Dedifferentiated amniotic fluid mesenchymal stem cell (primary cell): Measurements from ENCODE around the gene APOL3.
A peak's percentile ranks its signal among the peaks of the same experiment; 100 is the strongest.
"Not testable (repeated sequence)": the region's sequence is repeated elsewhere in the genome, so short reads cannot be mapped to it uniquely, and the experiment has no call there.

Experiments used
- DNase-seq: peaks from one replicate; pipeline ENCODE4 v3.0.0-alpha.2; 2016; ENCODE audit errors: extremely low spot score

APOL3 gene, protein sequence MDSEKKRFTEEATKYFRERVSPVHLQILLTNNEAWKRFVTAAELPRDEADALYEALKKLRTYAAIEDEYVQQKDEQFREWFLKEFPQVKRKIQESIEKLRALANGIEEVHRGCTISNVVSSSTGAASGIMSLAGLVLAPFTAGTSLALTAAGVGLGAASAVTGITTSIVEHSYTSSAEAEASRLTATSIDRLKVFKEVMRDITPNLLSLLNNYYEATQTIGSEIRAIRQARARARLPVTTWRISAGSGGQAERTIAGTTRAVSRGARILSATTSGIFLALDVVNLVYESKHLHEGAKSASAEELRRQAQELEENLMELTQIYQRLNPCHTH

DNA sequence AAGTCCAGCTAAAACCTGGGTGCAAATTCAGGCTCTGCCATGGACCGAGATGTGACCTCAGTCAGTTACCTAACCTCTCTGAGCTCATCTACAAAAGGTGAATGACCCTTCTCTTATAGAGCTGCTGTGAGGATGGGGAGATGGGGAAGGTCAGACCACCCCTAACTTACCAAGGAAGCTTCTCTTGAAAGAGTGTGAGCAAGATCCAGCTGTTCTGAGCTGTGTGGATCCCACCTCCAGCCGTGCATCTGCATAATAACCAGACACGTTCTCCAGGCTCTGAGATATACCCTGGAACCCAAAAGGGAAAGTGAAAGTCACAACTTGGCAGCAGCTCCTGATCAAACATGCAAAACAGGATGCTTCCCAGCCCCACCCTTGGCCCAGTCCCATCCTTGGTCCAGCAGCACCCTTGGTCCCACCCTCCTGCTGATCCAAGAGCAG is at the start of gene APOL3:
APOL3 (minus strand) TSS at position 257 of the 444 bp plus-strand sequence. CDS start 11,700 bp downstream, outside the sequence.
- peak; percentile 28 for DNase-seq

DNA sequence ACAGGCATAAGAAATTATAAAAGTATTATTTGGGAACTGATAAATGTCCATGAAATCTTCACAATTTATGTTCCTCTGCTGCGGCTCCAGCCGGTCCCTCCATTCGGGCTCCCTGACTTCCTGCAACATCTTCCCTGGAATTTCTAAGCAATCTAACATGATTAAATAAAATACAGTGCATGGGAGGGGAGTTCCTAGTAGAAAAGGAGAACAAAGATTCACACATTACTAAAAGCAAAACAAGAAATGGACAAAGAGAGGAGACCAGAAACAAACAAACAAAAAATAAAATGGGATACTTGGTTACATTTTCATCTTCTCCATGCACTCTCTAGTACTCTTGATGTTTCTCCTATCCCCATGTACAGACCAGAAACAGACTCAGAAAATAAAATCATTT is 49.7 kb upstream of the APOL3 start:
- DNase-seq: no peak

DNA sequence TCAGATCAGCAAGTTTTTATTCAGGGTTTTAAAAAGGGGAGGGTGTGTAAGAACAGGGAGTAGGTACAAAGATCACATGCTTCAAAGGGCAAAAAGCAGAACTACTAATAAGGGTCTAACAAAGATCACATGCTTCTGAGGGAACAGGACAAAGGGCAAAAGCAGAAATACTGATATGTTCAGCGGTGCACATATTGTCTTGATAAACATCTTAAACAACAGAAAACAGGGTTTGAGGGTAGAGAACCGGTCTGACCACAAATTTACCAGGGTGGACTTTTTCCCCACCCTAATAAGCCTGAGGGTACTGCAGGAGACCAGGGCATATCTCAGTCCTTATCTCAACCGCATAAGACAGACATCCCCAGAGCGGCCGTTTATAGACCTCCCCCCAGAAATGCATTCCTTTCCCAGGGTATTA is 48.9 kb upstream of the APOL3 start:
- DNase-seq: not testable (repeated sequence)

DNA sequence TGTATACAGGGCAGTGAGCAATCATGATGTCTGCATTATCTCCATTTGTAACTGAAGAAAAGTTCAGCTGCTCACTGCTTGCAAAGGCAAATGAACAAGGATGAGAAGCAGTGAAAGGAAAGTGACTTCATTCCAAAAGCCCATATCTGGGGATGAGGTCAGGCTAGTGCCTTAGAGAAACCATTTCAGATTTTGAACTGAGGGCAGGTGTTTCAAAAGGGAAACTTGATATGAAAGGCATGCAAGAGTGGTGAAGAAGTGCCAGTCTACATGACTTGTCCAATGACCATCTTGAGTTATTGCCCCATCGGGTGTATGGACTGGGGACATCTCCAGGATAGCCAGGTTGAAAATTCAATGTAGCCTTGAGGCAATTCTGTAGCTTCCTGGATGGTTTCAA is 48.4 kb upstream of the APOL3 start:
- no peak for DNase-seq

DNA sequence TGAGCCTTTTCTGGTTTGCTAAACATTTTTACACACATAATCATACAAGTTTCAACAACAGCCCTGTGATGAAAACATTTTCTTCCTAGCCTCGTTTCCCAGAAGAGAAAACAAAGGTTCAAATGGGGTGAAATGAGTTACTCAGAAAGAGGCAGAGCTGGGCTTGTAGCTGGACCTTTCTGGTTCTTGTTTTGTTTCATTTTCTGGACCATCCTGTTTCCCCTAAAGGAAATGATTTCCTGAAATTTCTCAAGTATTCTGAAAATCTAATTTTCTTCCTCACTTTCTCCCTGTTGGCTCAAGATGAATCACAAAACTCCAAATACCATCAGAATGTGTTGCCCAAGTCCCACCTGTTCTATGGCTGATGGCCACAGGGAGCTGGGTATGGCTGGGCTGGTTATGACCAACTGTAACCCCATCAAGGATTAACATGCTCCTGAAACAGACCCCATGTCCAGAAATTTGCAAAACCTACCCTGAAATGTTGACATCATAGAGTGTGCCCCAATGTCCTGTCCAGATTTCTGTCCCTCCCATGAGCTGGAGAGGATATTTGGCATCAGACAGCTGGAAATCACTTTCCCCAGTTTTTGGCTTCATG is 47.7 kb upstream of the APOL3 start:
- no peak for DNase-seq

DNA sequence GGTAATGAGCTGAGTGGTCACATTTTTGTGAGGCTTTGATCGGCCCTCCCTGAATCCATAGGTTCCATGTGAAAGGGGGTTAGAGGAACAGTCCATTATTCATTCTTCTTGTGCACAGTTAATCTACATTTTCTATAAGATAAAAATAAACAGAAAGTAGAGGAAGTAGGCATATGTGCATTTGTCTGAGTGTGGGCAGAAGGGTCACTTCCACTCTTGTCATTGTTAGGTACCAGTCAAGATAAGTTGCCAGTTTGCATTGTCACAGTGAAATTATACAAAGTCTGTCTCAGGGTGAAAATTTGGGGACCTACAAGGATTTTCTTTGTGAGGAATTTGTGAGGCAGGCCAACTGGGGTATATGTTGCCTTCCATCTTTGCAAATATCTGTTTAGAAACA is 45.7 kb upstream of the APOL3 start:
- DNase-seq: no peak

DNA sequence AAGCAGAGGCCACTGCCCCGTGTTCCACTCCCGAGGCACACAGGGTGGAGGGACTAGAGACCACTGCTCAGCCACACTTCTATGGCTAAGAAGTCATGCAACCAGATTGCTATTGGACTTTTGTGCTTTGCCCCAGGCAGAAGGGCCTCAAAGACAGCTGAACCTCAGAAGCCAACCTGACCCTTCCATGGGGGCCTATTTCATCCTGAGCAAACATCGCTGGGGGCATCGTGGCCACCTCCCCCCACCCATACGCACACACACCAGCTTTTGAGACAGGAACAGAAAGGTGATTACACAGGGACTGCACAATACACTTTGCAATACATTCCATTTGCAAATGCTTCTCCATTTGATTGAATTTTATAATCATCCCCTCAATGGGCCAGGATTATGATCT is 45.0 kb upstream of the APOL3 start:
- not testable (repeated sequence) for DNase-seq

DNA sequence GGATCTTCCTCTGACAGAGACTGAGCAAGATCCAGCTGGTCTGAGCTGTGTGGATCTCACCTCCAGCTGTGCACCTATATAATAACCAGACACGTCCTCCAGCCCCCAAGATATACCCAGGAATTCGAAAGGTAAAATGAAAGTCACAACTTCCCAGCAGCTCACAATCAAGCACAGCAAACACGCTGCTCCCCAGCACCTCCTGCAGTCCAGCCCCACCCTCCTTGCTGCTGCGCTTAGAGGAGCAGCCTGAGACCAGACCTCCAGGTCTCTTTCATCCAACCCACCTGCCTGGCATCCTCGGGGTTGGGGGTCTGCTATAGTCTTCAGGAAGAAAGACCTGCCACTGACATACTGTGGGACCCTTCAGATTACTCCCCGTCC is 44.1 kb upstream of the APOL3 start:
- no peak for DNase-seq

DNA sequence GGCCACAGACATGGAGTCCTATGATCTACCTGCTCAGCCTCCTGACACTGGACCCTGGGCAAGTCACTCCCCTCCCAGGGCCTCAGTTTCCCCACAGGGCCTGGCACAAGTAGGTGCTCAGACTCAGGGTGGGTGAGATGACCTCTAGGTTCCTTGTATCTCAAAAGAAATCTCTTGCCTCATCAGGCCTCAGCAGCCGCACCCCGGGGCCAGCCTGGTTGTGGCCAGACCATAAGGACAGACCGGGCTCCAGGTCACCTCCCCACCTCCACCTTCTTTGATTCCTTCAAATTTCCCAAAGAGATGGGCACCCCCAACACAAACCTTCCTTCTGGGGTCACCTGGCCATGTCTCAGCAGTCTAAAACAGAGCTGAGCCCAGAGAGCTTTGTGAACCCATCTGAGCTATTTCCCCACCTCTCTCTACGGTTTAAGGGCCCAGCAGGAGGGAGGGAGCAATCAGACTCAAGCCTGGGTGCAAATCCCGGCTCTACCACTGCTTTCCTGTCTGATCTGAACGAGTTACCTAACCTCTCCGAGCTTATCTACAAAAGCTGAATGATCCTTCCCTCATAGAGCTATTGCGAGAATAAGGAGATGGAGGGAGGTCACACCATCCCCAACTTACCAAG is 43.6 kb upstream of the APOL3 start:
- no peak for DNase-seq

DNA sequence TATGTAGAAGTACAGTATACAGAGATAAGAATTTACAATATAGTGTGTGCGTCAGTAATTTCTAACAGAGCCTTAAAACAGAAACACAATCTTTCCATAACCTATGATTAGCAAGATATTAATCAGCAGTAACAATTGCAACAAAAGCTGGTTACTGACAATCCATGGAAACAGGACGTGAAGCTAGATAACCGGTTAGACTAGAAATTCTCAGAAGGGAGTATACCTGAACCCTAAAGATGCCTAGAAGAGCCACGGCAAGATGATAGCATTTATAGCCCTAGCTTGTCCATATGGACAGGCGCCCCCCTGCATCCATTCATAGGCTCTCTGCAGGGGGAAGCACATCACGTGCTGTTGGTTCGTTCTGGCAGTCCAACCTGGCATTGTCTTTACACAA is 42.9 kb upstream of the APOL3 start:
- not testable (repeated sequence) for DNase-seq

DNA sequence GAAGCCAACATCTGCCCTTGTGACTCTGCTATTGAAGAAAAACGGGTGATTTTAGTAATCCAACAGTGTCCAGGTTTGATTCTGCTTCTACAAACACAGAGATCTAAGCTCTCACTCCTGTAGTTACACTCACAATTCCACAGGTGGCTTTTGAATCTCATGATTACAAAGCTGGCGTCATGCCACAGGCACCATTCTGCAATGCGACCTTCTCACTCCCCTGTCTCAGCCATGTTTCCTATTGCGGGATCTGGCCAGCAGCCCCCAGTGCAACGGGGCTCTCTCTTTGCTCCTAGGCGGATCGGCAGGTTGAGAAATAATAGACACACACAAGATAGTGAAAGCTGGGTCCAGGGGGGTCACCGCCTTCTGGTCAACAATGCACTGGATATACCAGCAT is 42.4 kb upstream of the APOL3 start:
- DNase-seq: not testable (repeated sequence)

DNA sequence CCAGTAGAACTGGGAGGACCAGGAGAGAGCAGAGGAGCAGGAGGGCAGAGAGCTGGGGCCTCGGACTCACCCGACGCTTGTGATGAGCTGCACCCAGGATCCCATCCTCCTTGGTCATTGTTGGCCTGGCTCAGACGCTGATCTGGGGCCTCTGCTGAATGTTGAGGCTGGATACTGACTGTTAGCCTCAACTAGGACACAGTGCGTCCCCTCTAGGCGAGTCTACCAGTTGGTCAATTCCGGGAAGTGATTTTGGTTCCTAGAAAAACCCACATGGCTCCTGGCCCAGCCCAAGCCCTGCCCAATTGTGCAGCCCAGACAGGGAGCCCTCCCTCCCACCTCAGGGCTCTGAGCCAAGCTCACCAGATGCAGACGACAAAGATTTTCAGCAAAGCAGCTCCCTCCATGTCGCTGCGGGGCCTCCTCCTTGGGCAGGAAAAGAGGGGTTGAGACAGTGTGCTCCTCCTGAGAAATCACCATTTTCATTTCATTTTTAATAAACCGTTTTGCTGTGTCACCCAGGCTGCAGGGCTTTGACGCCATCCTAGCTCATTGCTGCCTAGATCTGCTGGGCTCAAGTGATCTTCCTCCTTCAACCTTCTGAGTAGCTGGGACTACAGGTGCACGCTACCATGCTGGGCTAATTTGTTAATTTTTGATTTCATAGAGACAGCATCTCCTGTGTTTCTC is 41.2 kb upstream of the APOL3 start, which contains the start of gene APOL4:
APOL4 (minus strand) TSS at position 180 of the 690 bp plus-strand sequence; CDS start at position 105, 75 bp downstream.
- no peak for DNase-seq

DNA sequence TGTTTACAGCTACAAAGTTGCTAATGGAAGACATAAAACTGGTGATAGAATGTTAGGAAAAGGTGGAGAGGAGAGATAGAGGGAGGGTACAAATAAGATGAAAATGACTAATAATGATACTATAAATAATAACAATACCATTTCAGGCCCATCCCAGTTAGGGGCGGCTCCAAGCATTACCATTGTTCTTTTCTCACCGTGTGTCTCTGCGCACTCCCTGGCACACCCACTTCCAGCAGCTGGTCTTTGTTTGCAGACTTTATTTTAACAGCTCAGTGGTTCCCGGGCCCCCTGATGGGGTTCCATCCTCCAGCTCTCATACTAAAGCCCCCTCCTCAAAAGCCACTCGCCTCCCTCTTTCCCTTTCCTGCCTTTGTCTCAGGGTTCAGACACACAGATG is 40.5 kb upstream of the APOL3 start:
- DNase-seq: not testable (repeated sequence)

DNA sequence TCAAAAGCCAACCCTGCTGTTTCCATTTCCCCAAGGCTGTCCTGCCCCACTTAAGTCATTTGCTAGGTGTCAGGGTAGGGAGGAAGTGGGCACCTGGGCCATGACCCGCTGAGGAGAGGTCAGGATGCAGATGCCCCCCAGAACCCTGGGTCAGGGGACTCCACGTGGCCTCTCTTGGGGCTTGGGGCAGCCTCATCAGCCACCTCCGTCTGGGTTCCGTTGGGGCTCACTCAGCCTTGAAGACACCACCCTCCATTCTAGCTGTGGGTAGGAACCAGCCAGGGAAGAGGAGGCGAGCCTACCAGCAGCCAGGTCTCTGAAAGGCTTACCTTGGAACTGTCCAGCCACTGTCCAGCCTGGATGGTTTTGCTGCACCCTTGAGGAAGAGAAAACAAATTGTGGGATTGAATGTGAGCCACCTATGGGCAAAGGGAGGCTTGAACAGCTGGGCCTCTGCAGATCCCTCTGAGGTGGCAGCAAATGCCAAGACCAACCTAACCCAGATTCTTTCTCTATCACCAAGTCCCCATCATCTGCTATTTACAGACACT is 38.5 kb upstream of the APOL3 start:
- DNase-seq: no peak

DNA sequence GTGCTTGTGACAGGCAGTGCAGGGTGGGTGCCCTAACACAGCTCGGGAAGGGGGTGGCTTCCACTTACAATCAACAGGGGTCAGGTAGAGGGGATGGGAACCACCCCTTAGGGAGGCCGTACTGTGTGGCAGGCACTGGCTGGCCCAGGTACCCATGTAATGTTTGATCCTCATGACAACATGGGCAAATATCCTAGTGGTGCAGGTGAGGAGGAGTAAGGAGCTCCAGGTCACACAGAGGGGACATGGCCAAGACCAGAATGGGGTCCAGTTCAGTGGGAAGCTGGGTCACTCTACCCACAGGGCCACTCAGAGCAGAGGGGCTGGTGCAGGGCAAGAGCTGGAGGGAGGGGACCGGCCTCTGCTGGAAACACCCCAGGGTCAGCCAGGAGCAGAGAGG is 38.0 kb upstream of the APOL3 start:
- DNase-seq: no peak

DNA sequence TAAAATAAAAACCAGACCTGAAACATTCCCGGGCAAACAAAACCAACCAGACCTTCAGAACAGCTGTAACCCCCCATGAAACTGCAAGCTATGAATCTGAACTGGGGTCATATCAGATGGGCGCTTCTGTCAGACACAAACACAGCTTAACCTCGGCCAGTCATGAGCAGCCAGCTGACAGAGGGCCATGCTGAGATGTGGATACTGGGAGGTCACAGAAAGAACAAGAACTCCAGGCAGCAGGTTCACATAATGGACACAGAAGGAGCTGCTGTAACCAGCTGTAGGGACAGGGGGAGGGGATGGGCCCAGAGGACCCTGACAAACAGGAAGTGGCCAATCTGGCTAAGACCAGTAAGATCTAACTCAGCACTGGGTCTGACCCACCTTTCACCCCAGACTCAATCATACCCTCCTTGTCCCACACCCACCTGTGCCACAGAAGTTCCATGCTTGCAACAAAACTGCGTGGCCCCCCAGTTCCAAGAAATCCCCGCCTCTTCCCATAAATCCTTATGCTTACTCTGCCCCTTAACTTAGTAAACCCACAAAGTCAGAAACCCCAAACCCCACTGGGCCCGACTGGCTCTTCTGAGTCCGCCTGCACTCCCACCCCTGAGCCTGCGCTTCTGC is 37.1 kb upstream of the APOL3 start:
- no peak for DNase-seq

DNA sequence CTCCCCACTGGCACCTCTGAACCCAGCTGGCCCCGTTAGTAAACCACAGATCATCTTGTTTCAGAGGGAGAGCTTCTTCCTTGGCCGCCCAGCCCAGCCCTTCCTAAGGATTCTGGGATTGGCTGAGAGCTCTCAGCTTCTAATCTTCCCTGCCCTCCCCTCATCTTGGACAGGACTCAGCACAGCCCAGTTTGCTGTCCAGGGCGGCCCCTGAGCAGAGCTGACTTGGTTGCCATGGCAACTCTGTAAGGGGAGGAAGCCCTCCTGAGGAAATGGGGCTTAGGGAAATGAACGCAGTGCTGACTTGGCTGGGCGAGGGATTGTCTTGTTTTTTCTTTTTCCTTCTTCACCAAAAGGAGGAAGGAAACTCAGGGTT is 36.5 kb upstream of the APOL3 start:
- peak; percentile 39 for DNase-seq

DNA sequence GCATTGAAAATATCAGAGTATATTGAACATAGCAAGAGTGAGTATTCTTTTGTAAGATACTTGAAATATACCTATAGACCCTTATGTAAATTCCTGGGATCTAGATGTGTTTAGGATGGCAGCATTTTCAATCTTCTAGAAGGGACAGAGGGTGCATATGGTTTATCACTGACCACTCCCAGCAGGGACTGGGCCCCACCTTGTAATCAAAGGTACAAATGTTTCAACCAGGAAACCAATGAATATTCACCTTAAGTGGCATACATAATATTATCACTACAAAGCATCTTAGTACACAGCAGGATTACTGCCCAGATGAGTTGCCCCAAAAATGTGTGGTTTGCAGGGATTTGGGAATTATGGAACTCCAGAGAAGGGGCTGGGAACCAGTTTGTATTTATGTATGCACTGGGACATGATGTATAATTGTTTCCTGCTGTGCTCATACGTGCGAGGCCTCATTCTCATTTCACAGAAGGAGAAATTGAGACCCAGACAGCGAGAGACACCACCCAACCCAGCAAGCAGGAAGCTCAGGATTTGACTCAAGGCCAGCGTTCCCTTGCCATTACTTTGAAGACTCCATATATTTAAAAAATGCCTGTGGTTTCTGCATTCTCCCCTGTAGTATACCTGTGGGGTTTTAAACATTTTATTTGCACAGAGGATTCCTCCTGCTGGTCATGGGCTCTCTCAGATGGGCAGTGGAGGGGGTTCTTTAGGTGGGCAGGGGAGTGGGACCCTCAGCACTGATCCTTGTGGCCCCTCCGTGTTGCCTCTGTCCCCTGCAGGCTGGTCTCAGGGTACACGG is 35.9 kb upstream of the APOL3 start:
- no peak for DNase-seq

DNA sequence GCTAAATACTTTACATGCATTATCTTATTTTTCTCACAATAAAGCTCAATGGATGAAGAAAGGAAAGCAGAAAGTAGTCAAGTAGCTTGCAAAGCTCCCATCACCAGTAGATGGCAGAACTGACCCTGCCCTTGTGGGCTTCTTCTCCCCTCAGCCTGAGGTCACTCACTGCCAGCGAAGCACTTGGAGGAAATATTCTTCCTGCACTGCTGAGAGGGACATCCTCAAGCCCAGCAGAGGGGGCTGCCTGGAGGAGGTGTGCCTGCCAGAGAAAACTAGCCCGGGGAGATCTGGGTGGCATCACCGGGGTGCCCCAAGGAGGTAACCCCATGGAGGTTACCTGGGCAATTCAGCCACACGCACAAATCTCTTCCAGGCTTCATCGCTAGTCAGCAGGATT is 34.4 kb upstream of the APOL3 start:
- DNase-seq: peak; percentile 65

DNA sequence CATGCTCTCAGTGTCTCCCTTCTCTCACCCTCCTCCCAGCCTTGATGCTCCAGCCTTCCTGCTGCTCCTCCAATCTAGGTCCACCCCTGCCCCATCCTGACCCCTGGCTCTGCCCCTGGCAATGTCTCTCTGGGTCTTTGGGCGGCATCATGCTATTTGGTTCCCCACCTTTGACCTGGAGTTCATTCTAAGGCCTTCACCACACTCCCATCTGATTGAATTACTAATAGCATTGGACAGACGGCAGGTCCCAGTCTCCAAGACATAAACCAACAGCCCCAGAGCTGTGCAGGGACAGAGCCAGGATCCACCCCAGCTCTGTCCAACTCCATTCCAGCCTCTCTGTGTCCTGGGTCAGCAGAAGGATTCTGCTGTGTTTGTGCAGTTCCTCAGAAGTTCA is 33.8 kb upstream of the APOL3 start:
- no peak for DNase-seq

DNA sequence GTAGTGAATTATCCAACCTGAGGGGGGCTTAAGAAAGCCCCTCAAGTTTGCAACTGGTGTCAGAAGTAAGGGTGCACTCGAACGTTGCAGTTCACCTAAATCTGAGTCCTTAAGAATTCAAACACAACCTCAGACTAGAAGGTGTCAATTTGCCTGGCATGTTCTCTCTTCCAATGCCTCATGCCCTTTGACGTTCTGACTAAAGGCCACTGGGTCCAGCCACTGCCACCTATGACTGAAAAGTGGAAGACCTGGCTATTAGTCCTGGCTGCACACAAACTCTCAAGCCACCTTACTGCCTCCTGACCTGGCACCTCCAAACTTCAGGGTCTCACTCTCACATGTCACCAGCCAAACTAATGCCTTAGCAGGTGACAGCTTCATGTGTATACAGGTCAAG is 33.0 kb upstream of the APOL3 start:
- no peak for DNase-seq
